ENCODE measurements around the gene NDUFB6.
"Not testable (repeated sequence)": the region's sequence is repeated elsewhere in the genome, so short reads cannot be mapped to it uniquely, and the experiment has no call there.

DNA sequence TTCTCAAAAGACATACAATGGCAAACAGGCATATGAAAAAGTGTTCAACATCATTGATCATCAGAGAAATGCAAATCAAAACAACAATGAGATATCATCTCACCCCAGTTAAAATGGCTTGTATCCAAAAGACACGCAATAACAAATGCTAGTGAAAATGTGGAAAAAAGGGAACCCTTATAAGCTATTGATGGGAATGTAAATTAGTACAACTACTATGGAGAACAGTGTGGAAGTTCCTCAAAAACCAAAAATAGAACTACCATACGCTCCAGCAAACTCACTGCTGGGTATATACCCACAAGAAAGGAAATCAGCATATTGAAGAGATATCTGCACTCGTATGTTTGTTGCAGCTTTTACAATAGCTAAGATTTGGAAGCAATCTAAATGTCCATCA is 26.1 kb upstream of the NDUFB6 start:
- TF ChIP-seq, protein P1, sequence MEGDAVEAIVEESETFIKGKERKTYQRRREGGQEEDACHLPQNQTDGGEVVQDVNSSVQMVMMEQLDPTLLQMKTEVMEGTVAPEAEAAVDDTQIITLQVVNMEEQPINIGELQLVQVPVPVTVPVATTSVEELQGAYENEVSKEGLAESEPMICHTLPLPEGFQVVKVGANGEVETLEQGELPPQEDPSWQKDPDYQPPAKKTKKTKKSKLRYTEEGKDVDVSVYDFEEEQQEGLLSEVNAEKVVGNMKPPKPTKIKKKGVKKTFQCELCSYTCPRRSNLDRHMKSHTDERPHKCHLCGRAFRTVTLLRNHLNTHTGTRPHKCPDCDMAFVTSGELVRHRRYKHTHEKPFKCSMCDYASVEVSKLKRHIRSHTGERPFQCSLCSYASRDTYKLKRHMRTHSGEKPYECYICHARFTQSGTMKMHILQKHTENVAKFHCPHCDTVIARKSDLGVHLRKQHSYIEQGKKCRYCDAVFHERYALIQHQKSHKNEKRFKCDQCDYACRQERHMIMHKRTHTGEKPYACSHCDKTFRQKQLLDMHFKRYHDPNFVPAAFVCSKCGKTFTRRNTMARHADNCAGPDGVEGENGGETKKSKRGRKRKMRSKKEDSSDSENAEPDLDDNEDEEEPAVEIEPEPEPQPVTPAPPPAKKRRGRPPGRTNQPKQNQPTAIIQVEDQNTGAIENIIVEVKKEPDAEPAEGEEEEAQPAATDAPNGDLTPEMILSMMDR (IDR thresholded peaks at IDR 0.05; ENCODE audit: low read length) = not testable (repeated sequence)
- not testable (repeated sequence) for TF ChIP-seq EZH2phosphoT487 (IDR thresholded peaks at IDR 0.05; ENCODE audit: low read length)

Measured in MM.1S (cell line).